Measurements from ENCODE around the gene PTPRD. TPM values are rescaled to one million over a fixed set of nuclear protein-coding genes. Genes with fewer than 3 reads are reported as not detected.

Gene PTPRD
- total and polyA plus RNA-seq, 2 donors from 2014 or later = 6.4 to 78.9 TPM

- no peak for TF ChIP-seq CTCF (IDR thresholded peaks at IDR 0.05; ENCODE audit: borderline replicate concordance, extremely low read depth, insufficient read depth)
- Histone ChIP-seq H3K27ac (ENCODE audit: low read depth in 2 of 2, low read length in 2 of 2) (no peak overlapping the region), H3K27me3 (ENCODE audit: control insufficient read depth, insufficient read depth, low read length) (no peaks in the 10 kb centered on the region), H3K9ac (ENCODE audit: low read length in 3 of 3) (no peak overlapping the region), H3K4me1 (ENCODE audit: control insufficient read depth in 2 of 3, insufficient read depth in 2 of 3, low read depth in 1 of 3, low read length in 3 of 3) (no peaks in the 10 kb centered on the region), H3K9me3 (ENCODE audit: control insufficient read depth in 2 of 3, insufficient read depth in 1 of 3, low read length in 3 of 3) (no peaks in the 10 kb centered on the region), H3K36me3 (ENCODE audit: control insufficient read depth in 2 of 3, insufficient read depth in 3 of 3, low read length in 3 of 3) (no peaks in the 10 kb centered on the region), H3K4me3 (ENCODE audit: low read length in 3 of 3) (no peak overlapping the region)
- DNase-seq = no peak
- FAIRE-seq = no peak
- intact Hi-C loops (cut with DNase I) = no loop called here
Measured at GRCh38 chr9:9552665-9553064, 1060.1 kb downstream of the PTPRD start.

- DNase-seq = no peak
- no peaks in the 10 kb centered on the region for H3K9me3 ChIP-seq (ENCODE audit: control insufficient read depth in 2 of 3, insufficient read depth in 1 of 3, low read length in 3 of 3)
Measured at GRCh38 chr9:9538766-9539165, 1074.0 kb downstream of the PTPRD start.

GRCh38 chr9:9538356-9538755 is 1074.4 kb downstream of the PTPRD start:
- Histone ChIP-seq H3K4me1 (ENCODE audit: control insufficient read depth in 2 of 3, insufficient read depth in 2 of 3, low read depth in 1 of 3, low read length in 3 of 3) (no peaks in the 10 kb centered on the region), H3K4me3 (ENCODE audit: low read length in 3 of 3) (no peak overlapping the region), H3K9ac (ENCODE audit: low read length in 3 of 3) (no peak overlapping the region), H3K9me3 (ENCODE audit: control insufficient read depth in 2 of 3, insufficient read depth in 1 of 3, low read length in 3 of 3) (no peaks in the 10 kb centered on the region), H3K27ac (ENCODE audit: low read depth in 2 of 2, low read length in 2 of 2) (no peak overlapping the region), H3K36me3 (ENCODE audit: control insufficient read depth in 2 of 3, insufficient read depth in 3 of 3, low read length in 3 of 3) (no peaks in the 10 kb centered on the region), H3K27me3 (ENCODE audit: control insufficient read depth, insufficient read depth, low read length) (no peaks in the 10 kb centered on the region)
- no peak for TF ChIP-seq CTCF (IDR thresholded peaks at IDR 0.05; ENCODE audit: borderline replicate concordance, extremely low read depth, insufficient read depth)
- no peak for FAIRE-seq
- DNase-seq = no peak
- intact Hi-C loops (cut with DNase I) = no loop called here

More at GRCh38 chr9:9538766-9539165, 1074.0 kb downstream of the PTPRD start:
- Histone ChIP-seq H3K9ac (ENCODE audit: low read length in 3 of 3) (no peak overlapping the region), H3K36me3 (ENCODE audit: control insufficient read depth in 2 of 3, insufficient read depth in 3 of 3, low read length in 3 of 3) (no peaks in the 10 kb centered on the region), H3K27ac (ENCODE audit: low read depth in 2 of 2, low read length in 2 of 2) (no peak overlapping the region), H3K27me3 (ENCODE audit: control insufficient read depth, insufficient read depth, low read length) (no peaks in the 10 kb centered on the region), H3K4me1 (ENCODE audit: control insufficient read depth in 2 of 3, insufficient read depth in 2 of 3, low read depth in 1 of 3, low read length in 3 of 3) (no peaks in the 10 kb centered on the region), H3K4me3 (ENCODE audit: low read length in 3 of 3) (no peak overlapping the region)
- TF ChIP-seq CTCF (IDR thresholded peaks at IDR 0.05; ENCODE audit: borderline replicate concordance, extremely low read depth, insufficient read depth) = no peak
- intact Hi-C loops (cut with DNase I) = no loop called here
- no peak for FAIRE-seq

- Histone ChIP-seq H3K4me3 (ENCODE audit: low read length in 3 of 3) (no peak overlapping the region), H3K27me3 (ENCODE audit: control insufficient read depth, insufficient read depth, low read length) (no peaks in the 10 kb centered on the region), H3K9ac (ENCODE audit: low read length in 3 of 3) (no peak overlapping the region), H3K4me1 (ENCODE audit: control insufficient read depth in 2 of 3, insufficient read depth in 2 of 3, low read depth in 1 of 3, low read length in 3 of 3) (no peaks in the 10 kb centered on the region), H3K27ac (ENCODE audit: low read depth in 2 of 2, low read length in 2 of 2) (no peak overlapping the region), H3K9me3 (ENCODE audit: control insufficient read depth in 2 of 3, insufficient read depth in 1 of 3, low read length in 3 of 3) (no peaks in the 10 kb centered on the region), H3K36me3 (ENCODE audit: control insufficient read depth in 2 of 3, insufficient read depth in 3 of 3, low read length in 3 of 3) (no peaks in the 10 kb centered on the region)
- no peak for TF ChIP-seq CTCF (IDR thresholded peaks at IDR 0.05; ENCODE audit: borderline replicate concordance, extremely low read depth, insufficient read depth)
- DNase-seq (no peak), FAIRE-seq (no peak)
- intact Hi-C loops (cut with DNase I) = no loop called here
Measured at GRCh38 chr9:9536523-9536922, 1076.3 kb downstream of the PTPRD start.

All from kidney (tissue), 14 donors.